Glomerular endothelial cell (primary cell): ENCODE data around the gene SRGAP2. TPM values are rescaled to one million over a fixed set of nuclear protein-coding genes. Genes with fewer than 3 reads are reported as not detected.
"Not testable (repeated sequence)": the region's sequence is repeated elsewhere in the genome, so short reads cannot be mapped to it uniquely, and the experiment has no call there.

Source experiments
- DNase-seq: peaks from one replicate; pipeline ENCODE4 v3.0.0-alpha.2; 2011; ENCODE audit warnings: low read depth, low spot score; ENCODE audit errors: extremely low read depth
- total RNA-seq: library from RNA; depleted of rRNA; stranded (reverse); fragments of >200 nt; gene quantifications from 2 replicates; pipeline ENCODE4 v1.2.3, GENCODE V29; 2015

SRGAP2 gene
- total RNA-seq, 1 donor from 2014 or later, result 120 TPM

GRCh38 chr1:206245479-206245878 is 42.1 kb downstream of the SRGAP2 start:
- not testable (repeated sequence) for DNase-seq

- DNase-seq, result not testable (repeated sequence)
Observed at GRCh38 chr1:206246129-206246886, 43.0 kb downstream of the SRGAP2 start.

GRCh38 chr1:206250953-206251681 is 47.8 kb downstream of the SRGAP2 start:
- DNase-seq, result not testable (repeated sequence)

GRCh38 chr1:206252680-206253335 is 49.5 kb downstream of the SRGAP2 start:
- DNase-seq, result not testable (repeated sequence)

Other genes with a start within 250 kb of the SRGAP2 start
- gene RAB7B, start 200.1 kb upstream of the SRGAP2 start, total RNA-seq, result 0.63 TPM in 1 of 2 replicates, not detected in the other
- gene CTSE, start 179.6 kb upstream of the SRGAP2 start, total RNA-seq, result not detected in 2 replicates
- not detected in 2 replicates for gene RHEX, start 150.4 kb upstream of the SRGAP2 start, total RNA-seq
- not detected in 2 replicates for gene AVPR1B, start 86.2 kb upstream of the SRGAP2 start, total RNA-seq
- 3.9 and 5.3 TPM in 2 replicates for gene FAM72A, start 702 bp upstream of the SRGAP2 start, total RNA-seq